Ammon's horn (tissue), 1 donor: ENCODE measurements around the gene ISG15.

ENCODE experiments used
- DNase-seq: peaks from one replicate; pipeline ENCODE4 v3.0.0-alpha.2; 2016; ENCODE audit warnings: low spot score

The ISG15 gene

DNA sequence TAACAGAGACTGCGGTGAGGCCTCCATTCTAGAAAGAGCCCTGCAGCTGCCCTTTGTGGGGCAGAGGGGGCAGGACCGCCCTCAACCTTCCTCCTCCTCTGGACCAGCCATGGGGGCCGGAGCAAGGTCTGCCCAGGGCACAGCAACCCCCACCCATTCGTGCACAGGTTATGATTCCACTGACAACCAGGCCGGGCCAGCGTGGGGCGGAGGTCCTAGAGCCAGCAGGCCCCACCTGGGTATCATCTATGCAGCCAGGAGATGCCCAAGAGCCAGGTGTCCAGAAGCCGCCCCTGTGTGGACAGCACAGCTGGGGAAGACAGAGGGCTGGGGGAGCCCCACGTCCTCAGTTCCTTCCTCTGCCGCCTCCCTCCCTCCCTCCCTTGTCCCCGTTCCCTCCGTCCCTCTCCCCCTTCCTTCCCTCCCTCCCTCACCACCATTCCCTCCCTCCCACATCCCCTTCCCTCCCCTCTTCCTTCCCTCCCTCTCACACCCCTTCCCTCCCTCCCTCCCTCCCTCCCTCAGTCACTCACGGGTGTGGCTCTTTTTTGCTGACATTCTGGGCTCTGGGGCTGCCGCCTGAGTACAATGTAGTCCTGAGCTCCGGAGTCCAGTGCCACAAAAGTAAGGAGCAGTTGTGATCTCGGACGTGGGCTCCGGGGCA is 48.5 kb downstream of the ISG15 start:
- DNase-seq, result no peak

DNA sequence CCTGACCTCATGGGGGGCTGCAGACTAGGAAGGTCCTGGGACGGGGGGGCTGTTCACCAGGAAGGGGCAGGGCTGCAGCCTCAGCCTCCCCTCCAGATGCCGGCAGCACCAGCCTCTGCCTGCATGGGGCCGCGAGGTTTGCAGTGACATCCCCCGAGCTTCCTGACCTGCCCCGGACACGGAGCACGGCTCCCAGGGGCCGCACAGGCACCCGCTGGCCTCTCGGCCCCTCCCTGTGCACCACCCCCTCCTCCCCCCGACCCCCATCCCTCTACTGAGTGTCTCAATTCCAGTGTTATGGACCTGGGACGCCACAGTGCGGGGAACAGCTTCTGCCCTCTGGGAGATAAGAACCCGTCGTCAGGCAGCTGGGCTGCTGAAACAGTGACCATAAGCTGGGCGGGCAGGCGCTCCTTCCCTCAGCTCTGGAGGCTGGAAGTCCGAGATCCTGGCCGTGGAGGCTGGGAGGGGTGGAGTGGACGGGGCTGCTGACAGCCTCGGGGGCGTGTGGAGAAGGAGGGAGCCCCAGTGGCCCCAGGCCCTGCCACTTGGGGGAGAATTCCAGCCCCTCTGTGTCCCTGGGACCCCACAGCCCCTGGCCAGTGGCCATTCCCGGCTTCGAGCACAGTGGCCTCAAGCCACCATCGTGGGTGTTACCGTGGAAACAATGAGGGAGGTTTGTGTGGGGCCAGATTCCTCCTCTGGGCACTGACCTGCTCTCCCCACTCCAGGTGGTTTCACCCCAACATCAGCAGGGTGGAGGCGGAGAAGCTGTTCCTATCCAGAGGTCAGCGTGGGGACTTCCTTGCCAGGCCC is 49.3 kb downstream of the ISG15 start:
- no peak for DNase-seq

DNA sequence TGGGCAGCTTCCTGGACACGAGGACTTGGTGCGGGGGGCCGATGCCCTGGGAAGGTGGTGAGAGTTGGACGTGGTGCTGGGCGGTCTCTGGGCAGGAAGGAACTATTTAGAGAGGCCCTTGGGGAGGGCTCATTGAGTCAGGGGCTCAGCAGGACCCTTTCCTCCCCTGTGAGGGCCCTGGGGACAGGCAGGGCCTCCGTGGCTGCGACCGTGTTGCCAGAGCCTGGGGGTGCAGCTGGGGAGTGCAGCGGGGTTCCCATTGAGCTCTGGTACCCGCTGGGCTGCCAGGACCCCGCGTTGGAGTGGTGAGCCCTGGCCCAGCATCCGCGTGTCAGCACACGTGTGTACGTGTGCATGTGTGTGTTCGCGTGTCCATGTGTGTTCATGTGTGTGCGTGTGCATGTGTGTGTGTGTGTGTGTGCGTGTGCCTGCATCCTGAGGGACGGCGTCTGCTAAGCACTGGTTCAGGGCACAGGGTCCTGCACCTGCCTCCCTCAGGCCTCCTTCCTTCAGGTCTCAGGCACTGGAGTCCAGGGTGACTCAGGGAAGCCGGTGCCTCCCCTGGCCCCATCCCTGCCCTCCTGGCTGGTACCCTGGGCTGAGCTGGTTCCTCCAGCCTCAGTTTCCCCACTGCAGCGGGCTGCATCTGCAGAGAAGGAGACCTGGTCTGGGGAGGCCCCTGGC is 50.1 kb downstream of the ISG15 start:
- DNase-seq, result no peak
